Prostate gland (tissue), 2 donors: Measurements from ENCODE around the gene PITX1. TPM values are rescaled to one million over a fixed set of nuclear protein-coding genes. Genes with fewer than 3 reads are reported as not detected.

Experiments used
- DNase-seq: peaks from one replicate; pipeline ENCODE4 v3.0.0-alpha.2; 2019; ENCODE audit warnings: low spot score
- H3K27ac ChIP-seq, 2 donors: fragments of 200-600 bp; sonication (generic); 2 replicates each; pipeline ENCODE4 v1.5.1; 2017 to 2019
- H3K27me3 ChIP-seq: fragments of 200-600 bp; sonication (generic); replicated peaks from 2 replicates; pipeline ENCODE4 v1.5.1; 2019; ENCODE audit not compliant: insufficient read depth
- H3K36me3 ChIP-seq, 2 donors: fragments of 200-600 bp; sonication (generic); 1 replicate in 1 of 2; 2 replicates in 1 of 2; pipeline versions ENCODE4 v1.5.1 to v1.8.1; 2017 to 2019
- H3K4me1 ChIP-seq: fragments of 200-600 bp; sonication (generic); replicated peaks from 2 replicates; pipeline ENCODE4 v1.5.1; 2019
- H3K4me3 ChIP-seq, 2 donors: fragments of 200-600 bp; sonication (generic); 2 replicates each; pipeline ENCODE4 v1.5.1; 2017 to 2019
- H3K9me3 ChIP-seq: fragments of 200-600 bp; sonication (generic); 2 replicates; pipeline ENCODE4 v1.5.1; 2017
- CTCF ChIP-seq, 4 experiments: fragments of 200-600 bp in 2 of 4; fragments of 450-650 bp in 2 of 4; sonication (generic) in 2 of 4; IDR thresholded peaks; 1 replicate in 3 of 4; 2 replicates in 1 of 4; pipeline ENCODE4 v1.5.1; 2016 to 2019; ENCODE audit warnings: antibody characterized with exemption in 4 of 4, mild to moderate bottlenecking in 2 of 4, moderate library complexity in 2 of 4
- POLR2A ChIP-seq: fragments of 450-650 bp; IDR thresholded peaks from one replicate; pipeline ENCODE4 v1.6.1; 2016; ENCODE audit warnings: antibody characterized with exemption, mild to moderate bottlenecking
- POLR2AphosphoS5 ChIP-seq: sonication (generic); formaldehyde crosslinking; IDR thresholded peaks from one replicate; pipeline ENCODE4 v1.6.1; 2017; ENCODE audit warnings: antibody characterized with exemption
- WGBS: methylation state at CpG from one replicate; pipeline ENCODE4 v1.1.5; 2018; 5-methylcytosine and 5-hydroxymethylcytosine counted together
- intact Hi-C: fragments of 100-400 bp; cut with DNase I; formaldehyde crosslinking; loops from one replicate; pipeline ENCODE4 v1.14.2; 2022
- total RNA-seq, 2 donors: library from RNA; depleted of rRNA; stranded (reverse); fragments of >200 nt; gene quantifications; one replicate each; pipeline ENCODE4 v1.1.0, GENCODE V29; 2016

Gene PITX1
- total RNA-seq, 2 donors from 2014 or later = 6.8 to 50.6 TPM

DNA sequence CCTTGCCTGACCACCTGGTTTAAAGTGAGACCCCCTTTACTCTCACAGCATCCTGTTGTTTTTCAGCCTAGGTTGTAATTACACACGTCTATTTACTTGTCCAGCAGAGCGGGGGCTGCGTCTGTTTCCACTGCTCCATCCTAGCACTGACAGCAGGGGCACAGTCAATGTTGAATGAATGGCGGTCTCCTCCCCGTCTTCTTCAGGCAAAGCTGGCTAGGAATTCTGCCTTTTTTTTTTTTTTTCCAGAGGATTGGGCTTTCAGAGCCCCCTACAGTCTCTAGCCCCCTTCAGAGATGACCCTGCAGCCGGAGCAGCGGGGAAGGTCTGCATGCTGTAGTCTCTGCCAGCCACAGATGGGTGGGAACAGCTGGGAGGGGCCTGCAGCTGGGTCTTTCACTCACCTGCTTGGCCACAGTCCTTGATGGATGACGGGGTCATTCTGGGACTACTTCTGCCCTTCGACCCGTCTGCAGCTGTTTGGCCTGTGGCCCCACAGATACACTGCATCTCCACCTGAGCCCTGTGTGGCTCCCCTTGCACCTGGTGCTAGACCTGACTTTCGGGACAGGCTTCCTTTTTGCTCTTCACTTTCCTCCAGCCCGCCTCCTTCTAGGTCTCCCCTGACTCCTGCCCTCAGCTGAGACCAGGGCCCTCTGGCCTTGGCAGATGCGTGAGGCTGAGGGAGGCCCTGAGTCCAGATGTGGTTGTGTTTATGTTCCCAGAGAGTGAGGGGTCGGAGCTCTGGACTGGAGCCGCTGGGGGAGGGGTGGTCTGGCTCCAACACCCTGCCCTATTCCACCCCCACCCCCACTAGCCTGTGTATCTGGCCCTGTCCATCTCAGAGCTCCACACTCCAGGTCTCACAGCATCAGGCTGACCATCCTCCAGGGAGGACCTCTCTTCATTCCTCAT is 8.0 kb downstream of the PITX1 start:
- H3K9me3 ChIP-seq = no peaks in the 10 kb centered on the region
- DNase-seq = no peak
- TF ChIP-seq POLR2AphosphoS5 = no peak
- no peak for TF ChIP-seq POLR2A
- no peak for TF ChIP-seq CTCF (IDR thresholded peaks at IDR 0.05)
- H3K4me3 ChIP-seq = no peak overlapping the region
- no peaks in the 10 kb centered on the region for H3K36me3 ChIP-seq
- H3K4me1 ChIP-seq = no peaks in the 10 kb centered on the region
- peaks cover 5% of the 10 kb centered on the region for H3K27me3 ChIP-seq
- WGBS = 90% methylated on average over 15 of the region's 15 CpGs
- no peak overlapping the region for H3K27ac ChIP-seq
- intact Hi-C loops = no loop called here

GRCh38 chr5:135024956-135025729 is 8.9 kb downstream of the PITX1 start:
- no peak overlapping the region for H3K4me3 ChIP-seq
- peaks cover 1% of the 10 kb centered on the region for H3K27me3 ChIP-seq
- TF ChIP-seq POLR2AphosphoS5 (no peak), POLR2A (no peak), CTCF (IDR thresholded peaks at IDR 0.05) (no peak)
- no peaks in the 10 kb centered on the region for H3K36me3 ChIP-seq
- intact Hi-C loops = no loop called here
- no peak overlapping the region for H3K27ac ChIP-seq
- H3K9me3 ChIP-seq = no peaks in the 10 kb centered on the region
- WGBS = 86% methylated on average over 11 of the region's 11 CpGs
- DNase-seq = no peak
- H3K4me1 ChIP-seq = no peaks in the 10 kb centered on the region

DNA sequence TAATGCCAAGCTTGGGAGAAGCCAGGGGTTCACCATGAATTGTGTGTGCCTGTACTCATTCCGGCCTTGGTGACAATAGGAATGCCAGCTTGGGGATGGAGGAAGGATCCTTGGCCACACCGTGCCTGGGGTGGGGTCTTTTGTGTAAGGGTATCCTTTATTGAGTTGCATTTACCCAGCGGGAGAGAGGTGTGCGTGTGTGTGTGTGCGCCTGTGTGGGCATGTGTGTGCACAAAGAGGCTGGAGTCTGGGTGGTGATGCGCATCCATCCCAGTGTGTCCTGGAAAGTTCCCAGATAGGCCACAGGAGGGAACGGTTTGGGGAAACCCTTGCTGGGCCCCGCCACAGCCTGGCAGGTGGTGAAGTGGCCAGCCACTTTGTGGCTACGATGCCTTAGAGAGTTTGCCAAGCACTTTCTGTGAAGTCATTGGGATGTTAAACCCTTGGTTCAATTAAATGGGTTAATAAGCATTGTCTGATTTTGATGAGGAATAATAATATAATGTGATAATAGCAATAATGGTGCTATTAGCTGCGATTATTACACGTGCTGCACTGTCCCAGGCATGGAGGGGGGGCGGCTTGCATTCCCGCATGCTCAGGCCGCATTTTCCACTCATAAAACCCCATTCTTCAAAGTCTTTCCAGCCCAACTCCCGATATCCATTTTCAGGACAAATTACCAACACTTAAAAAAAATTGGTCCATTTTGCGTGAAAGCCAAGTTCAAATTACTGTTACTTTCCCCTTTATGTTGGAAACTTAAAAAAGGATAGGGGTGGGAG is 13.7 kb downstream of the PITX1 start:
- intact Hi-C loops = no loop called here
- no peak overlapping the region for H3K27ac ChIP-seq
- no peak overlapping the region for H3K4me3 ChIP-seq
- no peak for DNase-seq
- no peaks in the 10 kb centered on the region for H3K4me1 ChIP-seq
- no peaks in the 10 kb centered on the region for H3K9me3 ChIP-seq
- H3K27me3 ChIP-seq = no peaks in the 10 kb centered on the region
- TF ChIP-seq POLR2A = no peak
- TF ChIP-seq POLR2AphosphoS5 = no peak
- no peak for TF ChIP-seq CTCF (IDR thresholded peaks at IDR 0.05)
- no peaks in the 10 kb centered on the region for H3K36me3 ChIP-seq
- WGBS = 66% methylated on average over 16 of the region's 16 CpGs

GRCh38 chr5:135019314-135019713 is 14.7 kb downstream of the PITX1 start:
- Histone ChIP-seq H3K27ac (no peak overlapping the region), H3K9me3 (no peaks in the 10 kb centered on the region), H3K4me1 (peaks cover 5% of the 10 kb centered on the region), H3K36me3 (no peaks in the 10 kb centered on the region), H3K27me3 (no peaks in the 10 kb centered on the region), H3K4me3 (no peak overlapping the region)
- DNase-seq = no peak
- intact Hi-C loops = loop anchor here (10.0 kb wide), 1 partner anchor 175 kb away; the partner anchor contains the start of gene C5orf24
- TF ChIP-seq POLR2AphosphoS5 (no peak), CTCF (IDR thresholded peaks at IDR 0.05) (no peak), POLR2A (no peak)
- 95% methylated on average over 5 of the region's 5 CpGs for WGBS
